Keratinocyte (primary cell): ENCODE data around the gene EFCAB8. TPM values are rescaled to one million over a fixed set of nuclear protein-coding genes. Genes with fewer than 3 reads are reported as not detected.

Experiments used
- DNase-seq: peaks from one replicate; pipeline ENCODE4 v3.0.0-alpha.2; 2011; ENCODE audit warnings: low read depth, missing footprints, low spot score
- FAIRE-seq: peaks from 2 replicates; lab custom pipeline; 2011; peaks lifted over from hg19 to GRCh38; lab: Jason Lieb, UNC
- H2AFZ ChIP-seq: 2 replicates; pipeline ENCODE4 v1.6.0; 2012; ENCODE audit warnings: low read length, control low read depth, inconsistent platforms; ENCODE audit not compliant: control insufficient read depth
- H3K27ac ChIP-seq: 2 replicates; pipeline ENCODE4 v1.5.1; 2011; ENCODE audit warnings: low read length; ENCODE audit not compliant: control insufficient read depth, insufficient read depth
- H3K27me3 ChIP-seq: 3 replicates; pipeline ENCODE4 v1.6.0; 2011; ENCODE audit warnings: low read length; ENCODE audit not compliant: control insufficient read depth, insufficient read depth; ENCODE audit errors: extremely low read depth
- H3K36me3 ChIP-seq, 2 experiments: 2 replicates in 1 of 2; 3 replicates in 1 of 2; pipeline ENCODE4 v1.5.1; 2011; ENCODE audit warnings: low read length in 2 of 2, mild to moderate bottlenecking in 1 of 2; ENCODE audit not compliant: control insufficient read depth in 2 of 2, insufficient read depth in 2 of 2; ENCODE audit errors: extremely low read depth in 1 of 2
- H3K4me1 ChIP-seq: 3 replicates; pipeline ENCODE4 v1.5.1; 2011; ENCODE audit warnings: low read length; ENCODE audit not compliant: control insufficient read depth, insufficient read depth; ENCODE audit errors: extremely low read depth
- H3K4me2 ChIP-seq: 3 replicates; pipeline ENCODE4 v1.6.0; 2011; ENCODE audit warnings: low read depth, low read length; ENCODE audit not compliant: control insufficient read depth, insufficient read depth; ENCODE audit errors: extremely low read depth
- H3K4me3 ChIP-seq, 3 experiments: fragments of 200-600 bp in 1 of 3; sonication (generic) in 1 of 3; 2 replicates in 2 of 3; 3 replicates in 1 of 3; pipeline ENCODE4 v1.5.1; 2011 to 2016; ENCODE audit warnings: low read length in 3 of 3, mild to moderate bottlenecking in 3 of 3, control low read depth in 2 of 3, inconsistent platforms in 1 of 3, low read depth in 1 of 3, mixed read lengths in 1 of 3, mixed run types in 1 of 3, moderate library complexity in 1 of 3; ENCODE audit not compliant: control insufficient read depth in 2 of 3, insufficient read depth in 2 of 3; ENCODE audit errors: extremely low read depth in 1 of 3
- H3K79me2 ChIP-seq: 2 replicates; pipeline ENCODE4 v1.6.0; 2012; ENCODE audit warnings: low read length; ENCODE audit not compliant: control insufficient read depth, insufficient read depth
- H3K9ac ChIP-seq: 3 replicates; pipeline ENCODE4 v1.6.0; 2011; ENCODE audit warnings: low read length; ENCODE audit not compliant: control insufficient read depth, insufficient read depth; ENCODE audit errors: extremely low read depth
- H3K9me1 ChIP-seq: 3 replicates; pipeline ENCODE4 v1.6.0; 2011; ENCODE audit warnings: low read length; ENCODE audit not compliant: control insufficient read depth, insufficient read depth; ENCODE audit errors: extremely low read depth
- H3K9me3 ChIP-seq: 2 replicates; pipeline ENCODE4 v1.5.1; 2012; ENCODE audit warnings: low read depth, low read length; ENCODE audit not compliant: control insufficient read depth
- H4K20me1 ChIP-seq: 3 replicates; pipeline ENCODE4 v1.6.0; 2011; ENCODE audit warnings: low read length; ENCODE audit not compliant: control insufficient read depth, insufficient read depth; ENCODE audit errors: extremely low read depth
- EZH2 ChIP-seq: IDR thresholded peaks from one replicate; pipeline ENCODE4 v1.6.1; 2012; ENCODE audit warnings: inconsistent platforms, mild to moderate bottlenecking, low read length, moderate library complexity
- dilution Hi-C: fragments of 300-500 bp; cut with MboI; formaldehyde crosslinking; loops from one replicate; pipeline ENCODE4 v1.7.0; 2020; ENCODE audit warnings: low sequenced_read_pairs; ENCODE audit not compliant: extremely low pct_ligation_motif_present
- polyA minus RNA-seq, 3 experiments: library from RNA; depleted of rRNA, polyadenylated mRNA; stranded (reverse); fragments of >200 nt; gene quantifications; 1 replicate in 1 of 3; 2 replicates in 1 of 3; 3 replicates in 1 of 3; pipeline ENCODE4 v1.2.3, GENCODE V29; 2011
- polyA plus RNA-seq, 5 experiments: library from polyadenylated mRNA; depleted of rRNA in 3 of 5; stranded (reverse) in 3 of 5; stranded (forward) in 1 of 5; unstranded in 1 of 5; fragments of >200 nt; gene quantifications; 1 replicate in 1 of 5; 2 replicates in 3 of 5; 3 replicates in 1 of 5; pipeline versions ENCODE4 v1.2.1 to v1.2.3, GENCODE V29; 2011 to 2012; ENCODE audit warnings: missing spikeins in 2 of 5, low read depth in 1 of 5, low replicate concordance in 1 of 5
- TF ChIP-seq, protein P1 (sequence below), 3 experiments: IDR thresholded peaks in 1 of 3; conservative IDR thresholded peaks in 1 of 3; optimal IDR thresholded peaks in 1 of 3; 2 replicates in 2 of 3; 3 replicates in 1 of 3; pipeline versions ENCODE3 to v1.5.1; 2011; ENCODE audit warnings: low read length in 3 of 3, mild to moderate bottlenecking in 3 of 3, moderate library complexity in 2 of 3, control low read depth in 1 of 3, inconsistent platforms in 1 of 3; ENCODE audit not compliant: insufficient read depth in 2 of 3; ENCODE audit errors: extremely low read depth in 1 of 3

EFCAB8 gene, protein sequence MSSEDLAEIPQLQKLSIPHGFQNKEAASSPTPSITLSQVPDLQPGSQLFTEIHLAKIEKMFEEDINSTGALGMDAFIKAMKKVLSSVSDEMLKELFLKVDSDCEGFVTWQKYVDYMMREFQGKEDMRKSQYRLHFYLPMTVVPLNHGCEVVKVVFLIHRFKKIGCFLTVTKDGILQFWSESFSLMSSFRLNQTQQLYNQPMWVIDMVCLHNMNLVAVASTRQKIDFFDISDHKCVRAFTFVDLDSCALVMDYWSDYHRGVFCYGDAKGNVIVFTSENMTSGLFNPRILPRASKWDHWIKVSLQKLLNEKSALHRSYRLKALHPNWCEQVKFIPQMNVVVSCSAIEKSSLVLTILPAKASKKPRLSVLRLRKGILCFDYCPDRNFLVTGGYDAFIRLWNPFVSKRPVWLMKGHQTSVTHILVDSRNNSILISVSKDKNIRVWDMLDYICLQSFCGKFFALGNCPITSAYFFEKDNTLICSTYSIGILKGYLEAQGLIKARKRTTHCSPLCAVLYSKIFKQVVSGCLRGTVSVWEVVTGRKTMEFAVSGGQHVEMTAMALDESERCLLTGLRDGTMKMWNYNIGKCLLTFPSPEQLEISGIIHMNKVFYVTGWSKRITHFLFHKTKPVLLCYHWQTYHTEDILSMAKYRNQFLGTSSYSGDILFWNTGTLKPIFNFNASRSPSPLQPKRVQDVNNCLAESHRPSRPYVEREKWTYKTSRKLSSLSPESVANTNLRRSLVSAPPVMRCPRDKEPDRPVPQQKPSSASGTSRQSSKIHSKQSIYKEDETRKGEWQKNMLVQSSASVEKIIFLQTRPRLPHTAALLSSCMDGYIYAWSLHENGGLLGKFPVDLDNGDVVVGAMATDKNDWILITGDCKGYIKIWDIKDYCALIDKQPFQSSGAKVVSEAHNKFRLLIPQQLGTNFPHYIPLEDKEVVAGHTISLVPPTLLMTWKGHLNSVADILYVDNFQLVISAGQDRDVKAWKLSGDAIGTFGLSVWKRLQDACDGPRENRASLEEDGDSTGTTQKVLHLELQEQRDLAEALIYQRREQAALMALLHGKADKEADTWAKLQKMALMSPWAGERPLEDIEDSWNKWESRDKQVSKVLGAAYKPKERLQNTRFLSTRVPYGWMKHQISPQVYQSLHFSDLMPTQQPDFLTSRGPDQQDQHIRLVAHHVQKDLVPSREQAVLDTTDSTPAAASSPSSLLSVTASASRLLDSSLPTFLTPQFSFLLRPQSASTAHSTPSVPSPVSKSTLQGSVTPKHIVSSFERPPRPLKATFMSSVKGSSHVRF
- polyA plus RNA-seq (0.02 to 0.18 TPM (median 0.03 TPM) in 3 replicates), polyA minus RNA-seq (0.13 to 0.58 TPM in 2 of 3 replicates, not detected in the other)
- 0.09 TPM for polyA plus RNA-seq (2011; ENCODE audit: low read depth)
- polyA plus RNA-seq (2011; cell fraction: cytosol; rRNA removed), result not detected in 2 replicates
- 0.56 and 0.75 TPM in 2 replicates for polyA plus RNA-seq (2011; cell fraction: nucleus; rRNA removed)
- 0.10 and 0.44 TPM in 2 replicates for polyA plus RNA-seq (2012; ENCODE audit: low replicate concordance)
- polyA minus RNA-seq (2011; cell fraction: cytosol; rRNA and poly(A)+ RNA removed), result not detected
- polyA minus RNA-seq (2011; cell fraction: nucleus; rRNA and poly(A)+ RNA removed), result 0.42 and 3.3 TPM in 2 replicates

DNA sequence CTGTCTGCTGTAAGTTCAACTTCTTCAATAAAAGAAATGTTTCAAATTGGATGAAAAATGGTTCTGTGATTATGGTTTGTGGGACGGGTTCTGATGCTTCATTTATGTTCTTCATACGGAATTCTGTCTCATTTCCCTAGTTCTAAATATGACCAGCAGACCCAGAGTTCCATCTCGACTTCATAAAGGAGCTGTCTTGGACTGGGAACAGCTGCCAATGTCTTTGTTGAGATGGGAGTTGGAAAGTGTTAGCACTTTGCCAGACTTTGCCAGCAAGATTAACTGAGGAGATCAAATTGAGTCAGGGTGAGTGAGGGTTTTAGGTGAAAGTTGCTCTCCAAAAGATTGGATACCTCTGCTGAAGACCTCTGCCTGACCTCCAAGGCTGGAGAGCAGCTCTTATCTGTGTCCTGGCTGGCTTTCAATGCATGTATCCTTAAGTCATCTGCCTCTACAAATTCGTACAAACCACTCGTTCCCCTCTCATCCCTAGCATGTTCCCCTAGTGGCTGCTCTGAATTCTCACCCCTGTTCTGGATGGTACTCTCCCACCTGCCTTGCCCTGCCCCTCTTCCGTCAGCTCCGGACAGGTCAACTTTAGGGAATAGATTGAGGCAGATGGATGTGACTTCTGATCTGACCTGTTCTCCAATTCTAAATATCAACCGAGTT, at the start of gene EFCAB8:
TSS of gene EFCAB8 (plus strand) at position 223 of the 672 bp plus-strand sequence. CDS start 4,870 bp downstream, outside the sequence.
- Histone ChIP-seq H3K4me1 (peaks cover 8% of the 10 kb centered on the region), H3K36me3 (peaks cover 11 to 15% of the 10 kb centered on the region in 2 experiments), H3K27me3 (no peaks in the 10 kb centered on the region), H3K4me2 (no peak within 1 kb of the TSS), H4K20me1 (no peaks in the 10 kb centered on the region), H3K9me1 (no peaks in the 10 kb centered on the region), H3K4me3 (no peak within 1 kb of the TSS), H3K9ac (no peak within 1 kb of the TSS), H3K79me2 (no peaks in the 10 kb centered on the region), H3K27ac (no peak within 1 kb of the TSS), H3K9me3 (no peaks in the 10 kb centered on the region), H2AFZ (no peak within 1 kb of the TSS)
- TF ChIP-seq, protein P1, sequence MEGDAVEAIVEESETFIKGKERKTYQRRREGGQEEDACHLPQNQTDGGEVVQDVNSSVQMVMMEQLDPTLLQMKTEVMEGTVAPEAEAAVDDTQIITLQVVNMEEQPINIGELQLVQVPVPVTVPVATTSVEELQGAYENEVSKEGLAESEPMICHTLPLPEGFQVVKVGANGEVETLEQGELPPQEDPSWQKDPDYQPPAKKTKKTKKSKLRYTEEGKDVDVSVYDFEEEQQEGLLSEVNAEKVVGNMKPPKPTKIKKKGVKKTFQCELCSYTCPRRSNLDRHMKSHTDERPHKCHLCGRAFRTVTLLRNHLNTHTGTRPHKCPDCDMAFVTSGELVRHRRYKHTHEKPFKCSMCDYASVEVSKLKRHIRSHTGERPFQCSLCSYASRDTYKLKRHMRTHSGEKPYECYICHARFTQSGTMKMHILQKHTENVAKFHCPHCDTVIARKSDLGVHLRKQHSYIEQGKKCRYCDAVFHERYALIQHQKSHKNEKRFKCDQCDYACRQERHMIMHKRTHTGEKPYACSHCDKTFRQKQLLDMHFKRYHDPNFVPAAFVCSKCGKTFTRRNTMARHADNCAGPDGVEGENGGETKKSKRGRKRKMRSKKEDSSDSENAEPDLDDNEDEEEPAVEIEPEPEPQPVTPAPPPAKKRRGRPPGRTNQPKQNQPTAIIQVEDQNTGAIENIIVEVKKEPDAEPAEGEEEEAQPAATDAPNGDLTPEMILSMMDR (optimal IDR thresholded peaks at IDR 0.05 in 1 of 3, IDR thresholded peaks at IDR 0.05 in 1 of 3, conservative IDR thresholded peaks at IDR 0.05 in 1 of 3; ENCODE audit: extremely low read depth in 1 of 3, insufficient read depth in 2 of 3, low read length in 3 of 3), result peak in 1 of 3 experiments; percentile 4
- no peak for TF ChIP-seq EZH2
- dilution Hi-C loops, result no loop called here
- DNase-seq (no peak), FAIRE-seq (no peak)

DNA sequence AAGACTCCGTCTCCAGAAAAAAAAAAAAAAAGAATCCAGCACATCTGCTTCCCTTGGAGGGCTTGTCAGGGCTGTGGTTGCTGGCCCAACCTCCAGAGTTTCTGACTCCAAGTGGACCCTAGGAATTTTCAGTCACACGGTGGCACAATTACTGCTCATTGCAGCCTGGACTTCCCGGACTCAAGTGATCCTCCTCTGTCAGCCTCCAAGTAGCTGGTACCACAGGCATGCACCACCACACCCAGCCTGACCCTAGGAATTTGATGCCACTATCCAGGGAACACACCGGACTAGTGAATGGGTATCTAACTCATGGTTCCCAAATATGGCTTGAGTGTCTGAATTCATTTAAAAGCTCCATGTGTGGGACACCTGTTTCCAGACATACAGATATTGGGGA, 48.8 kb upstream of the EFCAB8 start:
- H3K4me2 ChIP-seq, result no peak overlapping the region
- H3K36me3 ChIP-seq, result no peaks in the 10 kb centered on the region
- no peaks in the 10 kb centered on the region for H3K9me1 ChIP-seq
- no peaks in the 10 kb centered on the region for H3K79me2 ChIP-seq
- no peak overlapping the region for H2AFZ ChIP-seq
- H3K27ac ChIP-seq, result no peak overlapping the region
- no peaks in the 10 kb centered on the region for H3K27me3 ChIP-seq
- dilution Hi-C loops, result no loop called here
- no peaks in the 10 kb centered on the region for H3K9me3 ChIP-seq
- FAIRE-seq (no peak), DNase-seq (no peak)
- TF ChIP-seq, protein P1 (optimal IDR thresholded peaks at IDR 0.05 in 1 of 3, IDR thresholded peaks at IDR 0.05 in 1 of 3, conservative IDR thresholded peaks at IDR 0.05 in 1 of 3; ENCODE audit: extremely low read depth in 1 of 3, insufficient read depth in 2 of 3, low read length in 3 of 3), result no peak
- no peak for TF ChIP-seq EZH2
- peaks cover 18% of the 10 kb centered on the region for H3K4me1 ChIP-seq
- no peak overlapping the region for H3K9ac ChIP-seq
- H3K4me3 ChIP-seq, result no peak overlapping the region
- no peaks in the 10 kb centered on the region for H4K20me1 ChIP-seq
